OCI-M2 (cell line): ENCODE data around the gene HOOK2.
"Not testable (repeated sequence)": the region's sequence is repeated elsewhere in the genome, so short reads cannot be mapped to it uniquely, and the experiment has no call there.

ENCODE experiments used
- DNase-seq: peaks from one replicate; lab custom pipeline; 2025; ENCODE audit not compliant: unreplicated experiment; lab: John Stamatoyannopoulos, UW

The HOOK2 gene

DNA sequence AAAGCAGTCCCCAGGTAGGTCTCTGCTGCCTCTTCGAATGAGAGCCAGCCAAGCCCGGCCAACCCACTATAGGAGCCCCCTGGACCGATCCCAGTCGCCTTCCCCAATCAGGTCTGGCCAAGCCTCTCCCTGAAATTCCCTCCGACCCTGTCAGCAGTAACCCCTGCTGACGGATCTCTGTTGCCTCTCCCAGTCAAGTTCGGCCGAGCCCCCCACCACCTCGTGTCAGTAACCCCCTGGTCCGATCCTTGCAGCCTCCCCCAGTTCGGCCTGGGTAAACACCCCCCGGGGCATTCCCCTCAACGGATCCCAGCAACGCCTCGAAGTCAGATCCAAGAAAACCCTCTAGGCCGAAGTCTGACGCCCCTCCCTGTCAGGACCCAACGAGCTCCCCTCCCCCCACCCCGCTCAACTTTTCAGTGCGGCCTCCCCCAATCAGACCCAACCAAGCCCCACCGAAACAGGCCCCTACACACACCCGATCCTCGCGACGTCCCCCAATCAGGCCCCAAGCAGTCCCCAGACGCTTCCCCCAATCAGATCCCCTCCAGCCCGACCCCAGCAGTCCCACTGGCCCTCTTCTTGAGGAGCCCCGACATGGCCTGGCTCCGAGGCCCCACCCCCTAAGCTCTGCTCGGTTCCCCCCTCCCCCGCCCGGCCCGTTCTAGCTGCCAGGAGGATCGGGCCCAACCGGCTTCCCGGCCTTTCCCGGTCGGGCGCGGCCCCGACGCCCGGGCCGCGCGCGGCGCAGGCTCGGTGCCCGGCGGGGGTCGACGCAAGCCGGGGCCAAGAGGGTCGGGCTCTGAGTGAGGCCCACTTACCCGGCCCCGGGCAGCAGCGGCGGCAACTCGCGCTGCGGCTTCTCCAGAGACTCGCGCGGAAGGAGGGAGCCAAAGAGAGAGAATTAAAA, 53.4 kb downstream of the HOOK2 start:
- no peak for DNase-seq

DNA sequence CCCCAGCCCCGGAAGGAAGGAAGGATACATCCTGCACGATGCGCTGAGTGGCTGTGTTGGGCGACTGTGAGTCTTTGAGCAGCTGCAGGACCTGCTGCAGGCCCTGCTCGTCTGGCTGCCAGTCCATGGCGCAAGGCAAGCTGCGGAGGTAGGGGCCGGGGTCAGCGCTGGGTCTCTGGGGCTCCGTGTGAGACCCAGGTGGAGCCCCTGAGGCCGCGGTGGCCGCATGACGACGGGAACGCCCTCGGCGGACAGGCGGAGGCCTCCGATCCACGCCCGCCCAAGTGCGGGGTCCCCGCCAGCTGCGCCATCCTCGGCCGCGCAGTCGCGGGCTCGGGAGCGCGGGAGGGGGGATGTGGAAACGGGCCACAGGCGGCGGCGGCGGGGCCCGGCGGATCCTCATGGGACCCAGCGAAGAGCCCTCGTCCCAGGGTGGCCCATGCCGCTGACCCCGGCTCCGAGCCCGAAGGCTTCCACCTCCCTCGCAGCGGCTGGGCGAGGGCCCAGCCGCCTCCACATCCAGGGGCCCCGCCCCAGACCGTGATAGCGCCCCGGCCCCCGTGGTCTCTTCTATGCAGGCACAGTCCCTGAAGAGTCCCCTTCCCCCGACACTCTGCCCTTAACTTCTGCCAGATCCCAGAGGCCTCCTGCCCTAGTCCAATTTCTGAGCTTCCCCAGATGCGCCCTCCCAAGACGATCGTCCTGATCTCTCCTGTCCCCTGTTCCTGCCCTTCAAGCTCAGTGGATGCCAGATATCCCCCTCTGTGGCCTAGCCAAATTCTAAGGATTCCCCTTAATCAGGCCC, 54.3 kb downstream of the HOOK2 start:
- no peak for DNase-seq

DNA sequence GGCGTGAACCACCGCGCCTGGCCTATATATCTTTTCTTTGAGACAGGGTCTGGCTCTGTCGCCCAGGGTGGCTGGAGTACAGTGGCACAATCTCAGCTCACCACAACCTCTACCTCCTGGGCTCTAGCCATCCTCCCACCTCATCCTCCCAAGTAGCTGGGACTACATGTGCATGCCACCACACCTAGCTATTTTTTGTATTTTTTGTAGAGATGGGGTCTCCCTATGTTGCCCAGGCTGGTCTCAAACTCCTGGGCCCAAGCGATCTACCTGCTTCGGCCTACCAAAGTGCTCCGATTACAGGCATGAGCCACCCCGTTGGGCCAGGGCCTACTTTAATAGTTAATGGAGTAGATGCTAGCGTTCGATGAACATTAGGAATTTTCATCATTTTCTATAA, 55.1 kb downstream of the HOOK2 start:
- no peak for DNase-seq

DNA sequence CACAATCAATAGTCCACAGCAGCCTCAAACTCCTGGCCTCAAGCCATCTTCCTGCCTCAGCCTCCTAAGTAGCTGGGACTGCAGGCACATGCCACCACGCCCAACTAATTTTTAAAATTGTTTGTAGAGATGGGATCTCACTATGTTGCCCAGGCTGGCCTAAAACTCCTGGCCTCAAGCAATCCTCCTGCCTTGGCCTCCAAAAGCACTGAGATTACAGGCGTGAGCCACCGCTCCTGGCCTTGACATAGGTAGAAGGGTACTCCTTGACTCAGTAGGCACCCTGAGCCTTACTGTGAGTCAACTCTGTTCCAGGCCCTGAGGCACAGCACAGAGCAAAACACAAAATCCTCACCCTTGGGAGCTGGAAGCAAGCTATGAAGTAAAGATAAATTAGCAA, 59.4 kb downstream of the HOOK2 start:
- DNase-seq: no peak

DNA sequence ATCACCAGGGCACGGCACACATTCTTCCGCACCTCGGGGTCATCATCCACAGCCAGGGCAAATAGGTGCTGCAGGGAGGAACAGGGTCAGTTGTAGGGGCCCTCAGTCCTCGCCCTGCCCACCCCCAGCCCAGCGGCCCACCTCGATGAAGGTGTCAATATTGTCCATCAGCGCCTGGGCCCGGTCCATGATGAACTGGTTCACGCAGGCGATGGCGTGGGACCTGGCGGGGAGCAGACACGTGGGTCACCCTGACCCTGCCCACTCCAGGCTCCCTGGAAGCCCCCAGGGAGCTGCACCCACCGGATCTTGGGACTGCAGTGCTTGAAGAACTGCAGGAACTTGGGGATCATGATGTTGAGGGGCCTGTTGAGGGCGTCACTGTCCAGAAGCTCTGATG, 60.2 kb downstream of the HOOK2 start:
- no peak for DNase-seq

DNA sequence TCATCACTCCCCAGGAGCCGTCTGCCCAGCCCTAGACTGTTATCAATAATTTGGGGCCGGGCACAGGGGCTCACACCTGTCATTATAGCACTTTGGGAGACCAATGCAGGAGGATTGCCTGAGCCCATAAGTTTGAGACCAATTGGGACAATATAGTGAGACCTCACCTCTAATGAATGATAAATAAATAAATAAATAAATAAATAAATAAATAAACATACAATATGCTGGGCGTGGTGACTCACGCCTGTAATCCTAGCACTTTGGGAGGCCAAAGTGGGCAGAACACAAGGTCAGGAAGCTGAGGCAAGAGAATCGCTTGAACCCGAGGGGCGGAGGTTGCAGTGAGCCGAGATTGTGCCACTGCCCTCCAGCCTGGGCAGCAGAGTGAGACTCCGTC, 62.0 kb downstream of the HOOK2 start:
- not testable (repeated sequence) for DNase-seq
